NCI-H1694 (cell line): Measurements from ENCODE around the gene TCF25.
"Not testable (repeated sequence)": the region's sequence is repeated elsewhere in the genome, so short reads cannot be mapped to it uniquely, and the experiment has no call there.

Source experiments
- DNase-seq: peaks from one replicate; lab custom pipeline; 2025; lab: John Stamatoyannopoulos, UW

The TCF25 gene

GRCh38 chr16:89905511-89906139 is 32.2 kb downstream of the TCF25 start:
- no peak for DNase-seq

- no peak for DNase-seq
These were observed 33.0 kb downstream of the TCF25 start for GRCh38 chr16:89906140-89907025.

- DNase-seq = no peak
These were observed 33.8 kb downstream of the TCF25 start for GRCh38 chr16:89907055-89907814.

- no peak for DNase-seq
These were observed 34.8 kb downstream of the TCF25 start for GRCh38 chr16:89908236-89908635.

- DNase-seq = peak; percentile 53
These were observed 36.7 kb downstream of the TCF25 start for GRCh38 chr16:89909777-89910716.

- DNase-seq = no peak
These were observed 37.4 kb downstream of the TCF25 start for GRCh38 chr16:89910717-89911354.

- no peak for DNase-seq
These were observed 38.0 kb downstream of the TCF25 start for GRCh38 chr16:89911375-89911774.

GRCh38 chr16:89912143-89912542 is 38.8 kb downstream of the TCF25 start:
- no peak for DNase-seq

- DNase-seq = no peak
These were observed 39.2 kb downstream of the TCF25 start for GRCh38 chr16:89912627-89913026.

GRCh38 chr16:89913408-89914387 is 40.3 kb downstream of the TCF25 start:
- DNase-seq = no peak

GRCh38 chr16:89914642-89915285 is 41.4 kb downstream of the TCF25 start:
- not testable (repeated sequence) for DNase-seq

- DNase-seq = no peak
These were observed 42.2 kb downstream of the TCF25 start for GRCh38 chr16:89915303-89916232.

GRCh38 chr16:89917773-89918452 is 44.5 kb downstream of the TCF25 start:
- DNase-seq = no peak

GRCh38 chr16:89918453-89919347 is 45.3 kb downstream of the TCF25 start, which contains the start of gene MC1R:
Gene MC1R, plus strand, starts transcription at chr16:89918862. Its CDS starts 397 bp downstream, at chr16:89919259.
- DNase-seq = no peak

- DNase-seq = no peak
These were observed 46.4 kb downstream of the TCF25 start for GRCh38 chr16:89919535-89920406.
